ENCODE measurements around the gene CYP24A1. TPM values are rescaled to one million over a fixed set of nuclear protein-coding genes. Genes with fewer than 3 reads are reported as not detected.

Gene CYP24A1
- total RNA-seq, 2 experiments from 2014 or later: not detected

DNA sequence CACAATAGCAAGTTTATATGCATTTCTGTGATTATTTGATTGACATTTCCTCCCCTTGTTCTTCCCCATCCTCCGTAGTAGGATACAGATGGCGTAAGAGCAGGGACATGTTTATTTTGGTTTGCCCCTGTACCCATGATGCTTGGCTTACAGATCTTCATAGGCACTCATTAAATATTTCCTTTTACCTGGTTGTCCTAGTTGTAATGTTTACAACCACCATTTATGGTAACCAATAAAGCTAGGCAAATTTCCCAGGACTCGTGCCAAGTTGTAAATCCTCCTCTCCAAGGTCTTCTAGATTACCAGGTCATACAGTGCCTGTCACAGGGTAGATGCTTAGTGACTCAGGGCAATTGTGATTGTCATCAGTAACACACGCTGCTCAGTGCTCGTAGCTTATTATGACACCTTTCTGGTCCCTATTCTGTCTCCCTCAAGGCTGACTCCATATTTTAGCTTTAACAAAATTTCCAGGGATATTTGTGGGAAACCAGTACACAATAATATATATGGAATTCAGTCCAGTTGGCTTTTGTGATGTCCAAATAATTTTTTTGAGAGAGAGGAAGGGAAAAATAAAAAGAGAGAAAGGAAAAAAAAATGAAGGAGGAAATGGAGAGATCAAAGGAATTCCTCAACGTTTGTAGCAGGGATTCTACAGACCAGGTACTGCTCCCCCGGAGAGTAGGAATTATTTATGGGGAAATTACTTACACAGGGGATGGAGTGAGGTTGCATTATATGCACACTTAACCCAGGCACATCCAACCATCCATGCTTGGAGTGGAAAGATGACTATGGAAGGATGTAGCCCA lies 24.6 kb downstream of the CYP24A1 start:
- Mint-ChIP-seq H3K4me1 (ENCODE audit: low read depth) (no peaks in the 10 kb centered on the region), H3K4me3 (no peak overlapping the region), H3K36me3 (ENCODE audit: low read depth) (no peaks in the 10 kb centered on the region), H3K27me3 (peaks cover 4% of the 10 kb centered on the region), H3K27ac (no peak overlapping the region), H3K9me3 (no peaks in the 10 kb centered on the region)
- intact Hi-C loops (cut with micrococcal nuclease): no loop called here
- no peak for DNase-seq
- ATAC-seq: no peak
- POLR2A ChIA-PET: no interaction called here
- TF ChIP-seq, protein P1, sequence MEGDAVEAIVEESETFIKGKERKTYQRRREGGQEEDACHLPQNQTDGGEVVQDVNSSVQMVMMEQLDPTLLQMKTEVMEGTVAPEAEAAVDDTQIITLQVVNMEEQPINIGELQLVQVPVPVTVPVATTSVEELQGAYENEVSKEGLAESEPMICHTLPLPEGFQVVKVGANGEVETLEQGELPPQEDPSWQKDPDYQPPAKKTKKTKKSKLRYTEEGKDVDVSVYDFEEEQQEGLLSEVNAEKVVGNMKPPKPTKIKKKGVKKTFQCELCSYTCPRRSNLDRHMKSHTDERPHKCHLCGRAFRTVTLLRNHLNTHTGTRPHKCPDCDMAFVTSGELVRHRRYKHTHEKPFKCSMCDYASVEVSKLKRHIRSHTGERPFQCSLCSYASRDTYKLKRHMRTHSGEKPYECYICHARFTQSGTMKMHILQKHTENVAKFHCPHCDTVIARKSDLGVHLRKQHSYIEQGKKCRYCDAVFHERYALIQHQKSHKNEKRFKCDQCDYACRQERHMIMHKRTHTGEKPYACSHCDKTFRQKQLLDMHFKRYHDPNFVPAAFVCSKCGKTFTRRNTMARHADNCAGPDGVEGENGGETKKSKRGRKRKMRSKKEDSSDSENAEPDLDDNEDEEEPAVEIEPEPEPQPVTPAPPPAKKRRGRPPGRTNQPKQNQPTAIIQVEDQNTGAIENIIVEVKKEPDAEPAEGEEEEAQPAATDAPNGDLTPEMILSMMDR (IDR thresholded peaks at IDR 0.05): no peak
- CTCF ChIA-PET: interaction anchor here (1.2 to 1.9 kb wide), 2 partner anchors 46 to 51 kb away, joined by 3 to 7 read pairs; no protein-coding TSS in a partner anchor

DNA sequence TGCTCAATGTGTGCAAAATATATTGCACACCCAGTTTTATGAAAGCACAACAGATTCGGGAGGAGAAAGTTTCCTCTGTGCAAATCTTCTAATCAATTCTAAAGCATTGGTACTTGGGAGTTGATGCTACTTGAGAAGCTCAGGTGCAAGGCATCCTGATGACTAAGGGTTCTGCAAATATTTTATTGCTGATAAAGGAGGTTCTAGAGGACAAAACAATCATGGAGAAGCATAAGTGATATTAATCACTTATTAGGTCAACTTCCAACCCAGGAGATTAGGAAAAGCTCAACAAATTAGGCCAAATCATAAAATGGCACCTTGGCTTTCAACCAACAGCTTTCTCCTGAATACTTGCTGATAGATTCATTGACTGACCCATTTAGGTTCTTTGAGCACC lies 27.1 kb downstream of the CYP24A1 start:
- ChIA-PET CTCF (interaction anchor here (0.8 to 1.5 kb wide), 3 partner anchors 12 to 53 kb away, joined by 3 to 5 read pairs (median 3); no protein-coding TSS in a partner anchor), POLR2A (no interaction called here)
- H3K9me3 Mint-ChIP-seq: no peaks in the 10 kb centered on the region
- intact Hi-C loops (cut with micrococcal nuclease): no loop called here
- H3K4me1 Mint-ChIP-seq (ENCODE audit: low read depth): no peaks in the 10 kb centered on the region
- ATAC-seq (no peak), DNase-seq (no peak)
- no peak overlapping the region for H3K4me3 Mint-ChIP-seq
- H3K27ac Mint-ChIP-seq: no peak overlapping the region
- H3K27me3 Mint-ChIP-seq: peaks cover 5% of the 10 kb centered on the region
- no peaks in the 10 kb centered on the region for H3K36me3 Mint-ChIP-seq (ENCODE audit: low read depth)
- TF ChIP-seq, protein P1 (IDR thresholded peaks at IDR 0.05): no peak

DNA sequence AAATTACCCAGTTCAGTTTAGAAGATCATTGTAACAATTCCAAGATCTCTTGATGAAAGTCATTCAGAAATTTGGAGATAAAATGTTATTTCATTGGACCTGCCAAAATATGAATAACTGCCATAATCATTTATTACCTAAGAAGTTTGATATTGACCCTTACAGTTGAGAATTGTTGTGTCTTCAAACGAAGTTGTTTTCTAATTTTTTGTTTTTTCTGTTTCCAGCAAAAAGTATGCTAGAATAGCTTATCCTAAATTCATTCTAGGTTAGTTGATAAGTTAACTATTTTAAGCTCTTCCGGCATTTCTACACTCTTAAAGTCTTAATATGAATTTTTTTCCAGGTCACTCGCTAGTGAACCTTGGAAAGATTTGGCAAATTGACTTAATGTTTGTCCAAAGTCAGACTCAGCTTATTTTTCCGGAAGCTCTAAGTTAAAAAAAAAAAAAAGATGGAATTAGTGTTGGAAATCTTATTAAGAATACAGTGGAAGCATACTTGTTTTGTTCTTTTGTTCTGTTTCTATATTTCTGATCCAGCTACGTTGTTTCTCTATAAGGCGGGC lies 28.9 kb downstream of the CYP24A1 start:
- POLR2A ChIA-PET: interaction anchor here (0.6 kb wide), 1 partner anchor 147 kb away, joined by 3 read pairs; no protein-coding TSS in a partner anchor
- H3K4me1 Mint-ChIP-seq (ENCODE audit: low read depth): no peaks in the 10 kb centered on the region
- DNase-seq (no peak), ATAC-seq (no peak)
- H3K27me3 Mint-ChIP-seq: peaks cover 8% of the 10 kb centered on the region
- H3K9me3 Mint-ChIP-seq: no peaks in the 10 kb centered on the region
- H3K4me3 Mint-ChIP-seq: no peak overlapping the region
- no peaks in the 10 kb centered on the region for H3K36me3 Mint-ChIP-seq (ENCODE audit: low read depth)
- CTCF ChIA-PET: no interaction called here
- intact Hi-C loops (cut with micrococcal nuclease): no loop called here
- TF ChIP-seq, protein P1 (IDR thresholded peaks at IDR 0.05): no peak
- H3K27ac Mint-ChIP-seq: no peak overlapping the region

DNA sequence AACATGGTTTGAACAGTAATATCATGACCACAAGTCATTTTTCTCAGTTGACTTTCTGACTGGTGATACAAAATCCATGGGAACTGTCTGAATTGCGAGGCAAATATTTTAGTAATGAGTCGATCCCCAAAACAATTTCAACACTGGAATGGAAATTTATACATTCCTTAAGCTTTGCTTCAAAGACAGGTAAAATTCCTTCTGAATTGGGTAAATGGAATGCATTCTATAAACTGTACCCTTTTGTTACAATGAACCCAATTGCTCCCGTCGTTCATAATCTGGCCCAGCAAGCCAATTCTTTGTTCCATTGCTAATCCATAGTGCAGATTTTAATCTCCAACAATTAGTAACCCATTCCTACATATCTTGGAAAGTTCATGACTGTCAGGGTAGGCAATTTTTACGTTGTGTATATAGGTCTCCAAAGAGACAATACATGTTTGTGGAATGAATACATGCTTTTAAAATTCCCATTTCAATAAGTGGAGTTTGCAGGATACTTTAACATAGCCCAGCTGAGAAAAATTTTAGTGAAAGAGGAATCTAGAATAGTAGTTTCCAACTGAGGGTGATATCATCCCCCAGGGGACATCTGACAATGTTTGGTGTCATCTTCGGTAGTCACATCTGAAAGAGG lies 32.7 kb downstream of the CYP24A1 start:
- Mint-ChIP-seq H3K9me3 (no peaks in the 10 kb centered on the region), H3K27me3 (peaks cover 13% of the 10 kb centered on the region), H3K27ac (no peak overlapping the region), H3K36me3 (ENCODE audit: low read depth) (no peaks in the 10 kb centered on the region), H3K4me1 (ENCODE audit: low read depth) (no peaks in the 10 kb centered on the region), H3K4me3 (no peak overlapping the region)
- POLR2A ChIA-PET: no interaction called here
- no peak for ATAC-seq
- TF ChIP-seq, protein P1 (IDR thresholded peaks at IDR 0.05): no peak
- intact Hi-C loops (cut with micrococcal nuclease): no loop called here
- CTCF ChIA-PET: interaction anchor here (0.8 kb wide), 1 partner anchor 25 kb away, joined by 3 read pairs; no protein-coding TSS in a partner anchor
- no peak for DNase-seq
